PC-3 (cell line): ENCODE results near the gene SOX6. TPM values are rescaled to one million over a fixed set of nuclear protein-coding genes. Genes with fewer than 3 reads are reported as not detected.

Experiments used
- ATAC-seq: fragments of 200-7000 bp; cut with Tn5 transposase; 2 replicates; pipeline ENCODE4 v1.9.1; 2020; ENCODE audit warnings: mild to moderate bottlenecking, moderate library complexity
- BruUV-seq: library from RNA; stranded (reverse); fragments of 400-500 nt; replicated peaks from 2 replicates; lab custom pipeline; 2021; lab: Mats Ljungman, UMichigan
- CTCF ChIA-PET: fragments of 300-600 bp; sonication (Branson Sonifier 250); formaldehyde crosslinking; loops from one replicate; lab custom pipeline; 2022; ENCODE audit warnings: antibody characterized with exemption; lab: Charles Lee
- POLR2A ChIA-PET: fragments of 300-600 bp; sonication (Branson Sonifier 250); formaldehyde crosslinking; loops from one replicate; lab custom pipeline; 2022; ENCODE audit warnings: antibody characterized with exemption; ENCODE audit not compliant: unreplicated experiment; lab: Charles Lee
- DNase-seq: peaks from one replicate; pipeline ENCODE4 v3.0.0-alpha.2; 2015
- H2AFZ ChIP-seq: fragments of 300-600 bp; sonication (generic); 2 replicates; pipeline ENCODE4 v1.6.0; 2016; ENCODE audit warnings: antibody characterized with exemption, low read length
- H3F3A ChIP-seq: fragments of 300-600 bp; sonication (generic); one replicate; pipeline ENCODE4 v1.6.0; 2017; ENCODE audit warnings: antibody characterized with exemption, low read length, control low read depth, mild to moderate bottlenecking; ENCODE audit not compliant: unreplicated experiment
- H3K27ac ChIP-seq: fragments of 300-600 bp; sonication (generic); 2 replicates; pipeline ENCODE4 v1.5.1; 2016; ENCODE audit warnings: mild to moderate bottlenecking, low read length
- H3K27me3 ChIP-seq: fragments of 300-600 bp; sonication (generic); 2 replicates; pipeline ENCODE4 v1.6.1; 2016; ENCODE audit warnings: low read length, mixed read lengths
- H3K36me3 ChIP-seq: fragments of 300-600 bp; sonication (generic); 2 replicates; pipeline ENCODE4 v1.6.1; 2016; ENCODE audit warnings: low read depth, mixed run types, low read length, mixed read lengths
- H3K4me1 ChIP-seq: fragments of 300-600 bp; sonication (generic); 2 replicates; pipeline ENCODE4 v1.5.1; 2016; ENCODE audit warnings: low read length; ENCODE audit not compliant: insufficient read depth
- H3K4me2 ChIP-seq: fragments of 300-600 bp; sonication (generic); 2 replicates; pipeline ENCODE4 v1.6.0; 2016; ENCODE audit warnings: low read length
- H3K4me3 ChIP-seq: fragments of 300-600 bp; sonication (generic); 2 replicates; pipeline ENCODE4 v1.5.1; 2016; ENCODE audit warnings: mild to moderate bottlenecking, low read length, mixed read lengths
- H3K79me2 ChIP-seq: fragments of 300-600 bp; sonication (generic); 2 replicates; pipeline ENCODE4 v1.6.1; 2017; ENCODE audit warnings: low read length, mixed read lengths
- H3K9ac ChIP-seq: fragments of 300-600 bp; sonication (generic); 2 replicates; pipeline ENCODE4 v1.6.0; 2016; ENCODE audit warnings: mild to moderate bottlenecking, low read length
- H3K9me2 ChIP-seq: fragments of 300-600 bp; sonication (generic); replicated peaks from 2 replicates; pipeline ENCODE4 v1.6.1; 2016; ENCODE audit warnings: mixed run types, low read length, mixed read lengths
- H3K9me3 ChIP-seq: fragments of 300-600 bp; sonication (generic); 2 replicates; pipeline ENCODE4 v1.6.1; 2016; ENCODE audit warnings: low read length, mixed read lengths
- H4K20me1 ChIP-seq: fragments of 300-600 bp; sonication (generic); 2 replicates; pipeline ENCODE4 v1.6.1; 2016; ENCODE audit warnings: low read length, mixed read lengths
- CTCF ChIP-seq: fragments of 300-600 bp; sonication (generic); conservative IDR thresholded peaks from 2 replicates; pipeline ENCODE4 v1.5.1; 2017; ENCODE audit warnings: antibody characterized with exemption, low read depth, mild to moderate bottlenecking, low read length
- EZH2 ChIP-seq: fragments of 300-600 bp; sonication (generic); IDR thresholded peaks from one replicate; pipeline ENCODE4 v1.6.1; 2017; ENCODE audit warnings: antibody characterized with exemption, mild to moderate bottlenecking, low read length; ENCODE audit not compliant: unreplicated experiment
- EZH2phosphoT487 ChIP-seq: fragments of 300-600 bp; sonication (generic); IDR thresholded peaks from 2 replicates; pipeline ENCODE4 v1.6.1; 2018; ENCODE audit warnings: mild to moderate bottlenecking, antibody characterized with exemption, low read length, borderline replicate concordance
- intact Hi-C: fragments of 100-400 bp; cut with micrococcal nuclease; formaldehyde crosslinking; loops from 2 replicates; pipeline ENCODE4 v1.9.0; 2023
- total RNA-seq: library from RNA; depleted of rRNA; stranded (reverse); fragments of >200 nt; gene quantifications from 2 replicates; pipeline ENCODE4 v1.2.3, GENCODE V29; 2014

The SOX6 gene
- total RNA-seq, 1 experiment from 2014 or later = not detected

DNA sequence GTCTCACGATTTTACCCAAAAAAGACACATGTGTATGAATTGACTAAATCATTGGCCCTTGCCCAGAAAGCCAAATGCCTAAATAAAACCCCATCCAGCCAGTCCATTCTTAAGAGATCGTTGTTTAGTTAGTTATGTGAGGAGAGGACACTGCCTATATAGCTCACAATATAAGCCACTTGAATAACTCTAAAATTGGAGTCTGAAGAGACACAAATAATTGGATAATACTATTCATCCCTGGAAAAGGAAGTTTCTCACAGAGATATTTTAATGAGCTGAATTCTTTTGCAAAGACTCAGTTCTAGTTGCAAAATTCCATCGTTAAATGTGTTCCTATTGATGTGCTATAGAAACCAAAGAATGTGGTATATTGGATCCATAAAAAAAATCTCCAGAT, 176.7 kb downstream of the SOX6 start:
- DNase-seq (no peak), ATAC-seq (no peak)
- no peak overlapping the region for H3K9ac ChIP-seq
- no peaks in the 10 kb centered on the region for H3K4me1 ChIP-seq
- H3K27ac ChIP-seq = no peak overlapping the region
- intact Hi-C loops = no loop called here
- H3K9me3 ChIP-seq = no peaks in the 10 kb centered on the region
- no peak overlapping the region for H2AFZ ChIP-seq
- H3K9me2 ChIP-seq = no peaks in the 10 kb centered on the region
- no peak overlapping the region for H3K4me3 ChIP-seq
- H3K36me3 ChIP-seq = no peaks in the 10 kb centered on the region
- TF ChIP-seq EZH2 = no peak
- no peak for TF ChIP-seq CTCF
- TF ChIP-seq EZH2phosphoT487 = no peak
- POLR2A ChIA-PET = no interaction called here
- no peaks in the 10 kb centered on the region for H3F3A ChIP-seq
- CTCF ChIA-PET = no interaction called here
- H4K20me1 ChIP-seq = no peaks in the 10 kb centered on the region
- H3K4me2 ChIP-seq = no peak overlapping the region
- no peaks in the 10 kb centered on the region for H3K79me2 ChIP-seq
- H3K27me3 ChIP-seq = no peaks in the 10 kb centered on the region
- no TSS peak for BruUV-seq

DNA sequence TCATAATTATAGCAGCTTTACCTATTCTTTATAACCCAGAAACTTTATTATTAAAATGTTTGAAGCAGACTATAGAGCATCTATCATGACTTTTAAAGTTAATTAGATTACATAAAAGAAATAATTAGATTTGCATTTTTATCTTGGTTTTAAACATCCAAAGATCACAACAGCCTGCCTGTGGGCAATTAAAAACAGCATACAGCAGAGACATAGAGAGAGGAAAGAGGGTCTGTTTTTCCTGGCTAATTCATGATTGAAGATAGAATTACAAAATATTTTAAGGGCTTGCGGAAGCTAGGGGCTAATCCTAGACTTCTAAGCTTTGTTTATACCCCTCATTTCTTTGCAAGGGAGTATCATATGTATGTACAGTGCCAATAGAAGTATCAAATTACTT, 178.1 kb downstream of the SOX6 start:
- no peak overlapping the region for H2AFZ ChIP-seq
- H3K79me2 ChIP-seq = no peaks in the 10 kb centered on the region
- H3K27ac ChIP-seq = no peak overlapping the region
- no peak for ATAC-seq
- H3K9ac ChIP-seq = no peak overlapping the region
- no peak for DNase-seq
- no peaks in the 10 kb centered on the region for H3K9me2 ChIP-seq
- H3K4me2 ChIP-seq = no peak overlapping the region
- H4K20me1 ChIP-seq = no peaks in the 10 kb centered on the region
- ChIA-PET CTCF (no interaction called here), POLR2A (no interaction called here)
- H3K4me1 ChIP-seq = no peaks in the 10 kb centered on the region
- H3F3A ChIP-seq = no peaks in the 10 kb centered on the region
- no peaks in the 10 kb centered on the region for H3K27me3 ChIP-seq
- no TSS peak for BruUV-seq
- intact Hi-C loops = no loop called here
- no peaks in the 10 kb centered on the region for H3K36me3 ChIP-seq
- H3K4me3 ChIP-seq = no peak overlapping the region
- no peaks in the 10 kb centered on the region for H3K9me3 ChIP-seq
- TF ChIP-seq CTCF (no peak), EZH2 (no peak), EZH2phosphoT487 (no peak)

- DNase-seq (no peak), ATAC-seq (no peak)
- intact Hi-C loops = no loop called here
- Histone ChIP-seq H3K9me2 (no peaks in the 10 kb centered on the region), H3K4me2 (no peak overlapping the region), H3K27ac (no peak overlapping the region), H3K4me1 (no peaks in the 10 kb centered on the region), H3K9ac (no peak overlapping the region), H3K4me3 (no peak overlapping the region), H3K79me2 (no peaks in the 10 kb centered on the region), H3K9me3 (no peaks in the 10 kb centered on the region), H3F3A (no peaks in the 10 kb centered on the region), H4K20me1 (no peaks in the 10 kb centered on the region), H3K36me3 (no peaks in the 10 kb centered on the region), H3K27me3 (no peaks in the 10 kb centered on the region), H2AFZ (no peak overlapping the region)
- TF ChIP-seq EZH2 (no peak), EZH2phosphoT487 (no peak), CTCF (no peak)
- POLR2A ChIA-PET = no interaction called here
- CTCF ChIA-PET = no interaction called here
- BruUV-seq = no TSS peak
Measured at GRCh38 chr11:16177688-16178087, 178.7 kb downstream of the SOX6 start.
